B cell (primary cell): ENCODE measurements around the gene FARP1.

Source experiments
- CTCF ChIP-seq: fragments of 200-600 bp; IDR thresholded peaks from one replicate; pipeline ENCODE4 v1.8.0; 2022; ENCODE audit warnings: antibody characterized with exemption, mild to moderate bottlenecking
- EZH2 ChIP-seq: IDR thresholded peaks from 2 replicates; pipeline ENCODE4 v1.6.1; 2012; ENCODE audit warnings: borderline replicate concordance, low read depth, mild to moderate bottlenecking, moderate library complexity, low read length; ENCODE audit not compliant: insufficient read depth, poor library complexity, severe bottlenecking

- TF ChIP-seq CTCF (no peak), EZH2 (no peak)
Observed at GRCh38 chr13:98252931-98253470, 110.1 kb downstream of the FARP1 start.
